Measurements from ENCODE around the gene TAF10.

TAF10 gene

DNA sequence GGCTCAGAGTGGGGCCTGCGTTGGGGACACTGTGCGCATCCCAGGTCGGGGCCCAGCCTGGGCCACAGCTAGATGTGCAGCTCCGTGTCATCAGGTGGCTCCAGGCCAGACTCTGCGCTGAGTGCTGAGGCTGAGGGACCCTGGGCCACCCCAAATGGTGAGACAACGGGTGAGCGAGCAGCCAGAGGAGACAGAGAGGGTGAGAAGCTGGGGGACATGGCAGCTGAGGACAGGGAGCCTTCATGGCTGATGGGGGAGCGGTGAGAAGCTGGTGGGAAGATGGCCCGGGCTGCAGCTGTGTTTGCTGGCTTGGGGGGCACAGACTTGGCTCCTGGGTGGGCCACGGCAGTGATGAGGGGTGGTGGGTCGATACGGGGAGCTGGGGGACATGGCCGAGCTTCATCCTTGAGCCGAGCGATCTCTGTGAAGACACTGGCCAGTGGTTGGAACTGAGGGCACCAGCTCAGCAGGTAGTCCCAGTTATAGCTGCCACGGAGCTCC, 9.7 kb upstream of the TAF10 start:
- no peak overlapping the region for H3K27ac ChIP-seq
- TF ChIP-seq ZFX (IDR thresholded peaks at IDR 0.05): no peak
- TF ChIP-seq, protein P1, sequence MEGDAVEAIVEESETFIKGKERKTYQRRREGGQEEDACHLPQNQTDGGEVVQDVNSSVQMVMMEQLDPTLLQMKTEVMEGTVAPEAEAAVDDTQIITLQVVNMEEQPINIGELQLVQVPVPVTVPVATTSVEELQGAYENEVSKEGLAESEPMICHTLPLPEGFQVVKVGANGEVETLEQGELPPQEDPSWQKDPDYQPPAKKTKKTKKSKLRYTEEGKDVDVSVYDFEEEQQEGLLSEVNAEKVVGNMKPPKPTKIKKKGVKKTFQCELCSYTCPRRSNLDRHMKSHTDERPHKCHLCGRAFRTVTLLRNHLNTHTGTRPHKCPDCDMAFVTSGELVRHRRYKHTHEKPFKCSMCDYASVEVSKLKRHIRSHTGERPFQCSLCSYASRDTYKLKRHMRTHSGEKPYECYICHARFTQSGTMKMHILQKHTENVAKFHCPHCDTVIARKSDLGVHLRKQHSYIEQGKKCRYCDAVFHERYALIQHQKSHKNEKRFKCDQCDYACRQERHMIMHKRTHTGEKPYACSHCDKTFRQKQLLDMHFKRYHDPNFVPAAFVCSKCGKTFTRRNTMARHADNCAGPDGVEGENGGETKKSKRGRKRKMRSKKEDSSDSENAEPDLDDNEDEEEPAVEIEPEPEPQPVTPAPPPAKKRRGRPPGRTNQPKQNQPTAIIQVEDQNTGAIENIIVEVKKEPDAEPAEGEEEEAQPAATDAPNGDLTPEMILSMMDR (conservative IDR thresholded peaks at IDR 0.05): no peak

DNA sequence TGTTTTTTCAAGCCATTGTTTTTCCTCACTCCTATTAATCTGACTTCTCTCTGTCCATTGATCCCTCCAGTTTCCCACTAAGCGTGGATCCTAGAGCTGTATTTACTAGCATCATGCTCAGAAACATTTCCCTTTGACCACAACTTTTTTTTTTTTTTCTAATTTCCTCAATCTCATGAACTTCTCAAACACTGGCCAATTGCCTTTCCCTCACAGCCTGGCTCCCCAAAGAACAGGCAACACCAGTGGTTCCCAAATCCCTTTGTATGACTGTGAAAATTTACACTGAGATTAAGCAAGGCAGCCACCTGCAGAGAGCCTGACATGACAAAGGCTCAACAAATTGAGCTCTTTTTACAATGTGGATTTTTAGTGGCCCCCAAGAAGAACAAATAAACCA, 8.6 kb upstream of the TAF10 start:
- no peak overlapping the region for H3K27ac ChIP-seq
- TF ChIP-seq ZFX (IDR thresholded peaks at IDR 0.05): no peak
- TF ChIP-seq, protein P1 (conservative IDR thresholded peaks at IDR 0.05): no peak

DNA sequence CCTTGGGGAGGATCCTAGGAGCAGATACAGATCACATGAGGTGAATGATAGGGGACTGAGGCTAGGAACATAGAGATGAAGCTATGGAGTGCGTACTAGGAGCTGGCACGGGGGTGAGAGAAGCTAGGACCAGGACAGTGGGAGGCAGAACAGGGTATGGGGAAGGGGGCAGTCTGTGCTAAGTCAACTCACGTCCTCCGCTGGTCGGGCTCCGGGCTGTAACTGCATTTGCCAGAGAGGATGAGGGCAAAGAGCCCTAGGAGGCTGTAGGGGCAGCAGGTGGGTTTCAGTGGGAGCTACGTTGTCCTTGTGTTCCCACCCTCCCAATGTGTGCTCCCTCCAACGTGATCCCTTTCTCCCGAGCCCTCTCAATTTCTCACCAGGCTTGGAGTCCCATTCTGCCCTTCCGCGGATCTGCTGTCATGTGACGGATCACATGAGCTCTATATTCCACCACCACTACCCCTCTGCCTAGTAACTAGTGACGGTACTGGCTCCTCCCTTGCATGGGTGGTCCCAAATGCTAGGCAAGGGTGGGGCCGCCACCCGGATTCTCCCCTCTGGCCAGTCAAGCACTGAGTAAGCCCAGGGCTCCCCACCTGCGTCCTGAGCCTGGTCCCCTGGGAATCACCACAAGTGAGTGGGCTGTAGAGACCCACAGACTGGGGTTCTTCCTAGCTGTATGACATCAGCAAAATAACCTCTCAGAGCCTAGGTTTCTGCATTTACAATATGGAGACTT, 7.2 kb upstream of the TAF10 start, which contains the start of gene TPP1:
TSS of gene TPP1 (minus strand) at position 419 of the 742 bp plus-strand sequence. CDS start at position 397, 22 bp downstream.
- H3K27ac ChIP-seq: peak within 1 kb of the TSS; percentile 63
- no peak for TF ChIP-seq ZFX (IDR thresholded peaks at IDR 0.05)
- TF ChIP-seq, protein P1 (conservative IDR thresholded peaks at IDR 0.05): no peak

DNA sequence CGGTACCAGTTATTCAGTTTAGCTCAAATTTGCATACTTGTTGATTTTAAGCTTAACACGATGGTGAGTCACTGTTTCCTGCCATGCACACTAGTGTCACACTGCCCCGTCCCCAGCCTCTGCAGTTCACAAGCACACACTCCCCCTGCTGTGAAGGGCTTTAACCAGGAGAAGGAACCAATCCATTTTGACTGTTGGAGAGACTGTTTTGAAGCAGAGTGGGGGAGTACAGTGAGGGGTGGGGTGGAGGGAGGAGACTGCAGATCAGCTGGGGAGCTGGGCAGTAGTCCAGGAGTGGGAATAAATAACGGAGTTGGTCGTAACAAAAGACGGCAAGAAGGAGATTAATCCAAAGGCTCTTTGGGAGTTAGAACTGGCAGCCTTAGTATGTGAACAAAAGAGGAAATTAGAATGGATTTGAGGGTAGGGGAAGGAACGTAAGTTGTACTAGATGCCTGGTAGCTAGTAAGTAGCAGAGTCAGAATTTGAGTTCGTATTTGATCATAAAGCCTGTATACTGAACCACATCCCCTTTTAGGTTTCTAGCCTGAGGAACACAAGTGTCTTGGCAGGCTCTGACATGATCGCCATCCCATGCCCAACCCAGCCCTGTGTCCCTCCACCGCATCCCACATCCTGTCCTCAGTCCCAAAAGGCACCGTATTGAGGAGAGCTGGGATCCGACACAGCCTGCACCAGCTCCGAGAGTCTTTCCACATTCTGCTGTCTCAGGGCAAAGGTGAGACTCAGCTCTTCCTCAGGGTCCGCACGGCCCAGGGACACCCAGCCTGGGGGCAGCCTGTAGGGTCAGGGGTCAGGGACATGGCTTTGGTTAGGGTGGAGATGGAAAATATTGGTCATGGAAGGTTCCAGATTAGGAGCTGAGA, 6.3 kb upstream of the TAF10 start:
- no peak for TF ChIP-seq ZFX (IDR thresholded peaks at IDR 0.05)
- TF ChIP-seq, protein P1 (conservative IDR thresholded peaks at IDR 0.05): no peak
- H3K27ac ChIP-seq: peak overlapping the region; percentile 63

DNA sequence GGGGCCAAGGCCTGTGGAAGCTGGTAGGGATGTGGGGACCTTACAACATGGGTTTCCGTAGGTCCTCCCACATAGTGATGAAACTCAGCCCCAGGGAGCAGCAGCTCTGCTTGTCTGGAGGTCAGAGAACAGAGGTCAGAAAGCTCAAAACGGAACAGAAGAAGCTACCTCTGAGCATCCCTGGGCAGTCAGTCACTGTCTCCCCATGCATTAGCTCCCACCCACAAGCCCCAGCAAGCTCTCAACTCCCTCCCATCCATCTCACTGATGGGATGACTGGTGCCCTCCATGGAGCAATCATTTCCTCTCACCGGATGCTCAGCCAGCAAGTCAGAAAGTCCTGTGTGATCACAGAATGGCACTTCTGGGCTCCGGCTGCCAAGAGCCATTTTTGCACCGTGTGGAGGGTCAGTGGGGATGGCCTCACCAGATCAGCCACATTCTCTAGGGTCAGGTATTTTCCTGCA, 5.3 kb upstream of the TAF10 start:
- H3K27ac ChIP-seq: no peak overlapping the region
- TF ChIP-seq ZFX (IDR thresholded peaks at IDR 0.05): no peak
- TF ChIP-seq, protein P1 (conservative IDR thresholded peaks at IDR 0.05): no peak

DNA sequence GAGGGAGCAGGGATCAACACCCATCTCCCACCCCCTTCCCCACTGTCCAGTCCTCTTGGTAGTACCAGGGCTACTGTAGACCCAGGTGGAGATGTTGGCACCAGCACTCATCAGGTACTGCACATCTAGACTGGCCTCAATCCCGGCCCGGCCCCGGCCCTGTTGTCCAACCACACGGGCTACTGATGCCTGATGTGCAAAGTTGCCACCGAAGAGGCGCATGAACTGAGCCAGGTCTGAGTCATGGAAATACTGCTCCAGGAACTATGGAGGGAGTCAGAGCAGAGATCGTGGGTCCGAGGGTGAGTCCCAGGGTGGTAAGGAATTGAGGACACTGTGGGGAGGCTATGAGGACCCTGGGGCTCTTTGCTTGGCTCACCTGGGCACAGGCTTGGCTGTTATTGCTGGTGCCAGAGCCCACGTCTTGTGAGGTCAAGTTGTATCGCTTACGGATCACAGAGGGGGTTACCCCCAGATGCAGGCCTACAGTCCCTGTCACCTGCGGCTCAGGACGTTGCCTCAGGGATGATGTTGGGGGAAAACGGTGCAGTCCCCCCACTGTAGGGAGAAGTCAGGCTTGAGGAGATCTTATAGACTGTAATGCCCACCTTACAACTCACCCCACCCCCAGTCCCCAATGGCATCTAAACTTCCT, 4.7 kb upstream of the TAF10 start:
- TF ChIP-seq, protein P1 (conservative IDR thresholded peaks at IDR 0.05): no peak
- TF ChIP-seq ZFX (IDR thresholded peaks at IDR 0.05): no peak
- H3K27ac ChIP-seq: no peak overlapping the region

All from C4-2B (cell line).